Ascending aorta (tissue), 2 donors: ENCODE measurements around the gene OSBPL10. TPM values are rescaled to one million over a fixed set of nuclear protein-coding genes. Genes with fewer than 3 reads are reported as not detected.

ENCODE experiments used
- DNase-seq, 2 donors: peaks; one replicate each; pipeline ENCODE4 v3.0.0-alpha.2; 2019; ENCODE audit warnings: low spot score in 2 of 2
- H3K27ac ChIP-seq, 2 donors: fragments of 200-600 bp; sonication (generic); one replicate each; pipeline ENCODE4 v1.5.1; 2016 to 2017; ENCODE audit warnings: mild to moderate bottlenecking in 1 of 2
- H3K27me3 ChIP-seq: fragments of 200-600 bp; sonication (generic); one replicate; pipeline ENCODE4 v1.5.1; 2017
- H3K36me3 ChIP-seq, 2 donors: fragments of 200-600 bp; sonication (generic); one replicate each; pipeline ENCODE4 v1.5.1; 2016
- H3K4me1 ChIP-seq, 2 donors: fragments of 200-600 bp; sonication (generic); one replicate each; pipeline ENCODE4 v1.5.1; 2016 to 2017; ENCODE audit warnings: mild to moderate bottlenecking in 1 of 2
- H3K4me3 ChIP-seq, 2 donors: fragments of 200-600 bp; sonication (generic); one replicate each; pipeline ENCODE4 v1.5.1; 2016 to 2017; ENCODE audit warnings: mild to moderate bottlenecking in 1 of 2
- H3K9me3 ChIP-seq, 2 donors: fragments of 200-600 bp; sonication (generic); one replicate each; pipeline ENCODE4 v1.5.1; 2016
- CTCF ChIP-seq, 3 experiments: fragments of 200-600 bp in 2 of 3; fragments of 450-650 bp in 1 of 3; sonication (generic) in 2 of 3; IDR thresholded peaks; one replicate each; pipeline ENCODE4 v1.5.1; 2016 to 2019; ENCODE audit warnings: antibody characterized with exemption in 3 of 3, mild to moderate bottlenecking in 1 of 3, moderate library complexity in 1 of 3
- intact Hi-C: fragments of 100-400 bp; cut with DNase I; formaldehyde crosslinking; loops from one replicate; pipeline ENCODE4 v1.15.1; 2023
- total RNA-seq: library from RNA; depleted of rRNA; stranded (reverse); fragments of >200 nt; gene quantifications from one replicate; pipeline ENCODE4 v1.1.0, GENCODE V29; 2016

The OSBPL10 gene
- total RNA-seq, 1 donor from 2014 or later, result 169 TPM

GRCh38 chr3:31859245-31859644 lies 121.8 kb downstream of the OSBPL10 start:
- H3K9me3 ChIP-seq, result no peaks in the 10 kb centered on the region
- no peak overlapping the region for H3K4me3 ChIP-seq
- no peak overlapping the region for H3K27ac ChIP-seq
- H3K4me1 ChIP-seq, result no peaks in the 10 kb centered on the region
- H3K36me3 ChIP-seq, result no peaks in the 10 kb centered on the region
- no peaks in the 10 kb centered on the region for H3K27me3 ChIP-seq
- TF ChIP-seq CTCF (IDR thresholded peaks at IDR 0.05), result no peak
- intact Hi-C loops, result no loop called here
- DNase-seq, result no peak

GRCh38 chr3:31858439-31858838 lies 122.6 kb downstream of the OSBPL10 start:
- no peaks in the 10 kb centered on the region for H3K9me3 ChIP-seq
- intact Hi-C loops, result no loop called here
- H3K27ac ChIP-seq, result no peak overlapping the region
- H3K36me3 ChIP-seq, result no peaks in the 10 kb centered on the region
- no peaks in the 10 kb centered on the region for H3K4me1 ChIP-seq
- DNase-seq, result no peak
- TF ChIP-seq CTCF (IDR thresholded peaks at IDR 0.05), result no peak
- H3K4me3 ChIP-seq, result no peak overlapping the region
- H3K27me3 ChIP-seq, result no peaks in the 10 kb centered on the region

GRCh38 chr3:31853580-31853979 lies 127.5 kb downstream of the OSBPL10 start:
- H3K4me1 ChIP-seq, result no peaks in the 10 kb centered on the region
- H3K4me3 ChIP-seq, result no peak overlapping the region
- H3K27ac ChIP-seq, result no peak overlapping the region
- H3K9me3 ChIP-seq, result no peaks in the 10 kb centered on the region
- no peaks in the 10 kb centered on the region for H3K27me3 ChIP-seq
- no peak for DNase-seq
- intact Hi-C loops, result no loop called here
- no peaks in the 10 kb centered on the region for H3K36me3 ChIP-seq
- no peak for TF ChIP-seq CTCF (IDR thresholded peaks at IDR 0.05)

- no peaks in the 10 kb centered on the region for H3K36me3 ChIP-seq
- DNase-seq, result no peak
- no peak for TF ChIP-seq CTCF (IDR thresholded peaks at IDR 0.05)
- H3K27ac ChIP-seq, result no peak overlapping the region
- no peaks in the 10 kb centered on the region for H3K27me3 ChIP-seq
- no peak overlapping the region for H3K4me3 ChIP-seq
- intact Hi-C loops, result no loop called here
- no peaks in the 10 kb centered on the region for H3K9me3 ChIP-seq
- no peaks in the 10 kb centered on the region for H3K4me1 ChIP-seq
These were observed 129.8 kb downstream of the OSBPL10 start for GRCh38 chr3:31851278-31851677.

GRCh38 chr3:31848911-31849310 lies 132.2 kb downstream of the OSBPL10 start:
- Histone ChIP-seq H3K27ac (no peak overlapping the region), H3K4me3 (no peak overlapping the region), H3K27me3 (no peaks in the 10 kb centered on the region), H3K4me1 (no peaks in the 10 kb centered on the region), H3K9me3 (no peaks in the 10 kb centered on the region), H3K36me3 (no peaks in the 10 kb centered on the region)
- no peak for TF ChIP-seq CTCF (IDR thresholded peaks at IDR 0.05)
- no peak for DNase-seq
- intact Hi-C loops, result no loop called here

GRCh38 chr3:31848163-31848818 lies 132.8 kb downstream of the OSBPL10 start:
- Histone ChIP-seq H3K4me3 (no peak overlapping the region), H3K9me3 (no peaks in the 10 kb centered on the region), H3K27me3 (no peaks in the 10 kb centered on the region), H3K4me1 (no peaks in the 10 kb centered on the region), H3K27ac (no peak overlapping the region), H3K36me3 (no peaks in the 10 kb centered on the region)
- DNase-seq, result no peak
- TF ChIP-seq CTCF (IDR thresholded peaks at IDR 0.05), result no peak
- intact Hi-C loops, result no loop called here
